Activated CD8-positive, alpha-beta T cell treated with anti-CD3 and anti-CD28 coated beads for 36 hours (primary cell): Measurements from ENCODE around the gene OBP2B. TPM values are rescaled to one million over a fixed set of nuclear protein-coding genes. Genes with fewer than 3 reads are reported as not detected.
"Not testable (repeated sequence)": the region's sequence is repeated elsewhere in the genome, so short reads cannot be mapped to it uniquely, and the experiment has no call there.

Source experiments
- ATAC-seq: fragments of 200-7000 bp; cut with Tn5 transposase; one replicate; pipeline ENCODE4 v1.10.0; 2021; ENCODE audit warnings: mild to moderate bottlenecking, moderate library complexity
- CTCF ChIA-PET: fragments of 350-600 bp; sonication (Branson Sonifier 250); formaldehyde crosslinking; loops from one replicate; lab custom pipeline; 2021; ENCODE audit warnings: antibody characterized with exemption; lab: Charles Lee
- POLR2A ChIA-PET: fragments of 350-600 bp; sonication (Branson Sonifier 250); formaldehyde crosslinking; loops from one replicate; lab custom pipeline; 2021; ENCODE audit warnings: antibody characterized with exemption; lab: Charles Lee
- DNase-seq: peaks from one replicate; pipeline ENCODE4 v3.0.0-alpha.2; 2020
- H3K27ac Mint-ChIP-seq: one replicate; pipeline ENCODE4 v1.8.0; 2021; ENCODE audit warnings: mild to moderate bottlenecking, mixed read lengths
- H3K27me3 Mint-ChIP-seq: one replicate; pipeline ENCODE4 v1.8.0; 2021; ENCODE audit warnings: mixed read lengths
- H3K36me3 Mint-ChIP-seq: one replicate; pipeline ENCODE4 v1.8.0; 2021; ENCODE audit warnings: low read depth, mixed read lengths
- H3K4me1 Mint-ChIP-seq: one replicate; pipeline ENCODE4 v1.8.0; 2021; ENCODE audit warnings: low read depth, mixed read lengths
- H3K4me3 Mint-ChIP-seq: one replicate; pipeline ENCODE4 v1.8.0; 2021; ENCODE audit warnings: mild to moderate bottlenecking, moderate library complexity, mixed read lengths
- H3K9me3 Mint-ChIP-seq: one replicate; pipeline ENCODE4 v1.8.0; 2021; ENCODE audit warnings: mixed read lengths
- CTCF ChIP-seq: fragments of 200-600 bp; IDR thresholded peaks from one replicate; pipeline ENCODE4 v1.8.0; 2022; ENCODE audit warnings: antibody characterized with exemption, mild to moderate bottlenecking
- intact Hi-C: fragments of 100-400 bp; cut with micrococcal nuclease; formaldehyde crosslinking; loops from one replicate; pipeline ENCODE4 v1.10.0; 2022
- total RNA-seq, 2 experiments: library from RNA; stranded (reverse); gene quantifications; one replicate each; pipeline ENCODE4 v1.2.3, GENCODE V29; 2021

Gene OBP2B
- total RNA-seq, 2 experiments from 2014 or later = not detected

- CTCF ChIA-PET = interaction anchor here (1.3 to 1.4 kb wide), 2 partner anchors 27 to 32 kb away, joined by 3 read pairs; no protein-coding TSS in a partner anchor
- POLR2A ChIA-PET = interaction anchor here (0.5 to 0.6 kb wide), 2 partner anchors 14 to 93 kb away, joined by 3 read pairs; no protein-coding TSS in a partner anchor
- ATAC-seq (no peak), DNase-seq (no peak)
- Mint-ChIP-seq H3K4me3 (no peak overlapping the region), H3K9me3 (no peaks in the 10 kb centered on the region), H3K4me1 (no peaks in the 10 kb centered on the region), H3K36me3 (no peaks in the 10 kb centered on the region), H3K27me3 (peaks cover 6% of the 10 kb centered on the region), H3K27ac (no peak overlapping the region)
- intact Hi-C loops = no loop called here
- TF ChIP-seq CTCF = no peak
Measured at GRCh38 chr9:133207021-133207531, 2.0 kb downstream of the OBP2B start.

- ChIA-PET POLR2A (interaction anchor here (0.5 to 0.6 kb wide), 2 partner anchors 13 to 94 kb away, joined by 3 read pairs; no protein-coding TSS in a partner anchor), CTCF (interaction anchor here (1.3 to 1.4 kb wide), 3 partner anchors 20 to 33 kb away, joined by 3 to 4 read pairs (median 3); no protein-coding TSS in a partner anchor)
- Mint-ChIP-seq H3K27me3 (peaks cover 3% of the 10 kb centered on the region), H3K4me1 (no peaks in the 10 kb centered on the region), H3K27ac (no peak overlapping the region), H3K36me3 (no peaks in the 10 kb centered on the region), H3K4me3 (no peak overlapping the region), H3K9me3 (no peaks in the 10 kb centered on the region)
- ATAC-seq (no peak), DNase-seq (no peak)
- intact Hi-C loops = no loop called here
- no peak for TF ChIP-seq CTCF
Measured at GRCh38 chr9:133205996-133206931, 2.8 kb downstream of the OBP2B start.

- ATAC-seq, H3K9me3 Mint-ChIP-seq, H3K36me3 Mint-ChIP-seq, DNase-seq, POLR2A ChIA-PET, H3K27me3 Mint-ChIP-seq, H3K4me3 Mint-ChIP-seq, H3K4me1 Mint-ChIP-seq, intact Hi-C loops, H3K27ac Mint-ChIP-seq: not testable (repeated sequence)
- CTCF ChIA-PET = interaction anchor here (1.4 kb wide), 1 partner anchor 19 kb away, joined by 4 read pairs; no protein-coding TSS in a partner anchor
Measured at GRCh38 chr9:133205481-133205887, 3.6 kb downstream of the OBP2B start.

- intact Hi-C loops = no loop called here
- Mint-ChIP-seq H3K4me1 (peaks cover 2% of the 10 kb centered on the region), H3K27me3 (peaks cover 9% of the 10 kb centered on the region), H3K4me3 (no peak overlapping the region), H3K27ac (no peak overlapping the region), H3K36me3 (no peaks in the 10 kb centered on the region), H3K9me3 (no peaks in the 10 kb centered on the region)
- POLR2A ChIA-PET = no interaction called here
- DNase-seq = no peak
- TF ChIP-seq CTCF = no peak
- no peak for ATAC-seq
- CTCF ChIA-PET = interaction anchor here (0.7 kb wide), 1 partner anchor 19 kb away, joined by 3 read pairs; no protein-coding TSS in a partner anchor
Measured at GRCh38 chr9:133204993-133205336, 4.1 kb downstream of the OBP2B start.

- H3K27ac Mint-ChIP-seq = no peak overlapping the region
- TF ChIP-seq CTCF = no peak
- no peak overlapping the region for H3K4me3 Mint-ChIP-seq
- no peaks in the 10 kb centered on the region for H3K36me3 Mint-ChIP-seq
- peaks cover 8% of the 10 kb centered on the region for H3K27me3 Mint-ChIP-seq
- ChIA-PET CTCF (interaction anchor here (0.7 kb wide), 1 partner anchor 18 kb away, joined by 3 read pairs; no protein-coding TSS in a partner anchor), POLR2A (no interaction called here)
- intact Hi-C loops = no loop called here
- peaks cover 3% of the 10 kb centered on the region for H3K4me1 Mint-ChIP-seq
- DNase-seq (no peak), ATAC-seq (no peak)
- no peaks in the 10 kb centered on the region for H3K9me3 Mint-ChIP-seq
Measured at GRCh38 chr9:133204335-133204992, 4.6 kb downstream of the OBP2B start.
